Measurements from ENCODE around the gene EIF2S3. TPM values are rescaled to one million over a fixed set of nuclear protein-coding genes. Genes with fewer than 3 reads are reported as not detected.

The EIF2S3 gene
- total and polyA plus RNA-seq, 2 of the 4 experiments (the other 2 are of a cell fraction): 97.9 to 416 TPM

GRCh38 chrX:24080704-24081103 is 25.9 kb downstream of the EIF2S3 start:
- no peak overlapping the region for H2BK15ac ChIP-seq (ENCODE audit: low read depth, low read length)
- no TSS peak for BruUV-seq (replicated peaks)
- H4K91ac ChIP-seq (ENCODE audit: insufficient read depth, low read depth, low read length): no peak overlapping the region
- no peak overlapping the region for H3K4me2 ChIP-seq (ENCODE audit: low read depth, low read length)
- CTCF ChIA-PET: no interaction called here
- no peak overlapping the region for H2AK5ac ChIP-seq (ENCODE audit: low read depth, low read length)
- ATAC-seq (ENCODE audit: low read depth) (no peak), DNase-seq (no peak)
- 83% methylated on average over 1 of the region's 3 CpGs; no CpG with 5 or more reads in 1 of the 2 experiments for WGBS, 2 experiments (ENCODE audit: extremely low coverage in 2 of 2, insufficient read length in 1 of 2)
- no peak overlapping the region for H3K14ac ChIP-seq (replicated peaks; ENCODE audit: low read depth, low read length)
- no peak overlapping the region for H4K8ac ChIP-seq (ENCODE audit: low read depth in 2 of 2, low read length in 2 of 2)
- no peak overlapping the region for H3K4me3 ChIP-seq (ENCODE audit: insufficient read depth, low read depth, low read length)
- H3K27me3 ChIP-seq (ENCODE audit: control insufficient read depth, insufficient read depth, low read length): no peaks in the 10 kb centered on the region
- no peak overlapping the region for H3K23ac ChIP-seq (ENCODE audit: low read depth, low read length)
- no peaks in the 10 kb centered on the region for H3K9me1 ChIP-seq (ENCODE audit: insufficient read depth, low read length)
- intact Hi-C loops (cut with micrococcal nuclease) (loop anchor here (2.0 kb wide), 1 partner anchor 162 kb away; no protein-coding TSS in a partner anchor), dilution Hi-C loops (cut with HindIII; ENCODE audit: low sequenced_read_pairs, unreplicated experiment) (no loop called here), in situ Hi-C loops (cut with MboI; ENCODE audit: low sequenced_read_pairs) (no loop called here)
- POLR2A ChIA-PET (ENCODE audit: unreplicated experiment): no interaction called here
- H3K4ac ChIP-seq (ENCODE audit: low read depth, low read length): no peak overlapping the region
- H4K5ac ChIP-seq (ENCODE audit: low read depth, low read length): no peak overlapping the region
- no peak overlapping the region for H2BK5ac ChIP-seq (ENCODE audit: low read depth, low read length, poor library complexity, severe bottlenecking)
- H3K27ac ChIP-seq (ENCODE audit: insufficient read depth, low read length): no peak overlapping the region
- no peaks in the 10 kb centered on the region for H3K4me1 ChIP-seq (ENCODE audit: control insufficient read depth, insufficient read depth, low read length)
- no peaks in the 10 kb centered on the region for H4K20me1 ChIP-seq (ENCODE audit: insufficient read depth, low read length)
- H3K18ac ChIP-seq (ENCODE audit: low read depth, low read length): no peak overlapping the region
- no peaks in the 10 kb centered on the region for H3K9me3 ChIP-seq (ENCODE audit: control insufficient read depth, insufficient read depth, low read length)
- no peak overlapping the region for H2BK20ac ChIP-seq (ENCODE audit: low read depth, low read length)
- H3K56ac ChIP-seq (ENCODE audit: extremely low read depth, insufficient read depth, low read length): no peak overlapping the region
- no peak overlapping the region for H3K9ac ChIP-seq (ENCODE audit: low read depth, low read length)
- TF ChIP-seq CTCF (conservative IDR thresholded peaks at IDR 0.05; ENCODE audit: low read depth, low read length) (no peak), MAFK (IDR thresholded peaks at IDR 0.05; ENCODE audit: low read depth, low read length) (no peak), ELK1 (IDR thresholded peaks at IDR 0.05; ENCODE audit: borderline replicate concordance, low read depth, low read length) (no peak), SMC3 (IDR thresholded peaks at IDR 0.05; ENCODE audit: low read depth, low read length) (no peak), CEBPB (IDR thresholded peaks at IDR 0.05; ENCODE audit: low read depth, low read length) (no peak), RFX5 (IDR thresholded peaks at IDR 0.05; ENCODE audit: low read depth, low read length) (no peak), BHLHE40 (IDR thresholded peaks at IDR 0.05; ENCODE audit: low read depth, low read length) (no peak), MAZ (IDR thresholded peaks at IDR 0.05; ENCODE audit: borderline replicate concordance, low read depth, low read length) (no peak), RCOR1 (IDR thresholded peaks at IDR 0.05; ENCODE audit: insufficient replicate concordance, low read length) (no peak), RAD21 (IDR thresholded peaks at IDR 0.05; ENCODE audit: low read length) (no peak)
- peaks cover 14% of the 10 kb centered on the region for H3K36me3 ChIP-seq (ENCODE audit: control insufficient read depth, insufficient read depth, low read length)
- no peak overlapping the region for H2AK9ac ChIP-seq (replicated peaks; ENCODE audit: low read depth, low read length, poor library complexity)
- H2BK120ac ChIP-seq (ENCODE audit: low read depth, low read length): no peak overlapping the region
- H3K79me1 ChIP-seq (ENCODE audit: low read depth in 1 of 2, low read length in 2 of 2): no peaks in the 10 kb centered on the region; a peak in 1 of 4 replicates
- no peak overlapping the region for H2AFZ ChIP-seq (replicated peaks; ENCODE audit: low read length, poor library complexity)
